Tibial nerve (tissue), 3 donors: ENCODE results near the gene COBL.

Experiments used
- CTCF ChIP-seq, 5 experiments: fragments of 200-600 bp in 3 of 5; fragments of 450-650 bp in 2 of 5; sonication (generic) in 3 of 5; IDR thresholded peaks; one replicate each; pipeline ENCODE4 v1.5.1; 2016 to 2019; ENCODE audit warnings: antibody characterized with exemption in 5 of 5, mild to moderate bottlenecking in 3 of 5, moderate library complexity in 2 of 5
- POLR2A ChIP-seq, 2 donors: fragments of 450-650 bp; IDR thresholded peaks; one replicate each; pipeline ENCODE4 v1.6.1; 2017; ENCODE audit warnings: antibody characterized with exemption in 2 of 2, mild to moderate bottlenecking in 2 of 2, moderate library complexity in 2 of 2

GRCh38 chr7:51081270-51081890 is 235.2 kb downstream of the COBL start:
- TF ChIP-seq CTCF (IDR thresholded peaks at IDR 0.05) (no peak), POLR2A (IDR thresholded peaks at IDR 0.05) (no peak)
